Neural progenitor cell (in vitro differentiated cells): ENCODE measurements around the gene HIRA.
"Not testable (repeated sequence)": the region's sequence is repeated elsewhere in the genome, so short reads cannot be mapped to it uniquely, and the experiment has no call there.

Source experiments
- CTCF ChIP-seq: fragments of 200-600 bp; sonication (generic); IDR thresholded peaks from 2 replicates; pipeline ENCODE4 v1.5.1; 2017; ENCODE audit warnings: antibody characterized with exemption, mild to moderate bottlenecking
- EZH2phosphoT487 ChIP-seq: fragments of 200-600 bp; sonication (generic); IDR thresholded peaks from 2 replicates; pipeline ENCODE4 v1.6.1; 2017; ENCODE audit warnings: antibody characterized with exemption

- TF ChIP-seq CTCF, EZH2phosphoT487: not testable (repeated sequence)
Measured at GRCh38 chr22:19436444-19437161, 5.1 kb upstream of the HIRA start.
